GM19025 (cell line): ENCODE results near the gene CPA5.

Experiments
- ATAC-seq: cut with Tn5 transposase; IDR thresholded peaks from one replicate; pipeline ENCODE4 v1.9.1; 2021; ENCODE audit warnings: mild to moderate bottlenecking, low read depth, moderate library complexity; ENCODE audit not compliant: unreplicated experiment

Gene CPA5

DNA sequence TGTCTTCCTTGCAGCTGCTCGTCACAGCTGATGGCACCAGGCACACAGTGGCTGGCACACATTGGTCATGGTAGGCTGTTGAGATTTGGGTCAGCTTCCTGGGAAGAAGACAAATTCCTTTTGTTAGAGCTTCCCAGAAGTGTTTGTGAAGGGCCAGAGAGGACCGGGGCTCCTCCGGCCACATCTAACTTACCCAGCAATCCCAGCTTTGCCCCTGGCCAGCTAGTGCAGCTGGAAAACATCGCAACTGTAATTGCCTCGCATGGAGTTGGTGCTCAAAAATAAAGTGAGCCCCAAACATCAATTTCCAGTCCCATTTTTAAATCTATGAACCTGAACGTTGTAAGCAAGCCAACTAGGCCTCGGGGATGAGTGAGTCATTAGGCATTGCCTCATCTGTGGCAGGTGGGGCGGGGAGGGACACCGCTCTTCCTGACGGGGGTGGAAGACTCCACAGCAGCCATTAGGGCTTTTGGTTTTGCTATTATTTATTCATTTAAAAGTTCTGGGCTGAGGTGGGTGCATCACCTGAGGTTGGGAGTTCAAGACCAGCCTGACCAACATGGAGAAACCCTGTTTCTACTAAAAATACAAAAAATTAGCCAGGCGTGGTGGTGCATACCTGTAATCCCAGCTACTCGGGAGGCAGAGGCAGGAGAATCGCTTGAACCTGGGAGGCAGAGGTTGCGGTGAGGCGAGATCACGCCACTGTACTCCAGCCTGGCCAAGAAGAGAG, 12.4 kb downstream of the CPA5 start:
- no peak for ATAC-seq

- no peak for ATAC-seq
These were observed 13.9 kb downstream of the CPA5 start for GRCh38 chr7:130358471-130358870.

GRCh38 chr7:130359276-130359857, 14.8 kb downstream of the CPA5 start:
- ATAC-seq = no peak

GRCh38 chr7:130360518-130360917, 15.9 kb downstream of the CPA5 start:
- no peak for ATAC-seq

DNA sequence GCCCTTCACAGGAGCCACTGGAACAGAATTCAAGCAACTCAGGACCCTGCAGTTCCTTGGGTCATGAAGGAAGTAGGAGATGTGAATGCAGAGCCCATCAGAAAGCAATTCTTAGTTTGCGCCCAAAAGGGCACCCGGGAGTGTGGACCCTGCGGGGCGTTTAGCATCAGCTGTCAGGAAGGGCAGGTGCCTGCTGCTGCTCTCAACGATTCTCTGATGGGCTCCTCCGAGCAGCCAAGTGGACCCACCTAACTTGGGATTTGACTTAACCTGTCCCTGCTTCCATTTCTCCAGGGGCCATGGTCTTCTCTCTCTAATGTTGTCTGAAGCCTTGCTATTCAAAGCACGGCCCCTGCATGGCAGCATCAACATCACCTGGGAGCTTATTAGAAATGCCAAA, 17.1 kb downstream of the CPA5 start:
- ATAC-seq = no peak

DNA sequence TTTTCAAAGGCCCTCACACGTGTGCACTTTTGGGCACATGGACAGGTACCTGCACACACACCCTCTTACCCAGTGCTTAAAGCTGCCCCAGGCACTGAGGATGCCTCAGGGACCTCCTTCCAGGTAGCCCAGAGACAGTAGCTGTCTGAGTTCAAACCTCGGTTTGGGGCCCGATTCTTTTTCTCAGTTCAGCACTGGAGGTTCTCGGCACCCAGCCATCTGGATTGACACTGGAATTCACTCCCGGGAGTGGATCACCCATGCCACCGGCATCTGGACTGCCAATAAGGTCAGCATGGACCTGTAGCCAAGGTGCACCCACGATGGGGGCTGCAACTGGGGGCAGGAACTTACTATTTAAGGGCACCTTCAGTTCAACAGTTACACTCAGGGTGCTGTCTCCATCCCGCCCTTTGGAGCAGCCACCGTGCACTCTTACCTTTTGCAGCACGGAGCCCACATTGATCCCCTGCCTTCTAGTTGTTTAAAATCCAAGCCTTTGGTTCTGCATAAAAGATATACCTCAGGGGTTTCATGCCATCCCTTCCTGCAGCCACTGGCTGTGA, 17.7 kb downstream of the CPA5 start:
- ATAC-seq = no peak

DNA sequence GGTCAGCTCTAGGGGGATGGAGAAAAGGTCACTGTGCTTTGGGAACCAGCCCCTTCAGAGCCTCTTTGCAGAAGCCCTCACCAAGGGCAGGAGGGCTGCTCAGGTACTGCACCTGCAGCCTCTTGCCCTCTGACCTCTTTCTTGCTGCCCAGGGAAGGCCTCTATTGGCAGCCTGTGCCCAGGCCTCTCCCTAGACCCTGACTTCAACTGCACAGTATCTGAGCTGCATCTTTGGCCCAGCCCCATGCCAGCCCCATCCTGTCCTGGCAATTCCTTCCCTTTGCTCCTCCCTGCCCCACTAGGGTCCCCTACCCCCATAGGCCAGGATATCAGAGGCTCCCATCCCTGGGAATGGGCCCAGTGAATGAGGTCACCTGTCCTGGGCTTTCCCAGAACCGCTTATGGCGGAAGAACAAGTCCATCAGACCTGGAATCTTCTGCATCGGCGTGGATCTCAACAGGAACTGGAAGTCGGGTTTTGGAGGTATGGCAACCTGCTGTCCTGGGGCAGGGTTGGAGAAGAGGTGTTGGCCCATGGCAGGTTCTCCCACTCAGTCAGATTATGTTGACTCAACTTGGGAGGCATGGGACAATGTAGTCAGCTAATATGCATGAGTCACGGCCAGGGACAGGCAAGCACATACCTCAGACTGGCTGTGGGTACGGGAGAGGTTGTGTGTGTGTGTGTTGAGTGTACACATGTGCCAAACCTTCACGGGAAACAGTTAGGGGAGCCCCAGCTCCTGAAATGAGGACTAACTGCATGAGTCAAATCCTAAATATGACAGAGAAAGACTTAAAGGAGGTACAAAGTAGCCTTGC, 18.6 kb downstream of the CPA5 start:
- ATAC-seq = peak; percentile 57

DNA sequence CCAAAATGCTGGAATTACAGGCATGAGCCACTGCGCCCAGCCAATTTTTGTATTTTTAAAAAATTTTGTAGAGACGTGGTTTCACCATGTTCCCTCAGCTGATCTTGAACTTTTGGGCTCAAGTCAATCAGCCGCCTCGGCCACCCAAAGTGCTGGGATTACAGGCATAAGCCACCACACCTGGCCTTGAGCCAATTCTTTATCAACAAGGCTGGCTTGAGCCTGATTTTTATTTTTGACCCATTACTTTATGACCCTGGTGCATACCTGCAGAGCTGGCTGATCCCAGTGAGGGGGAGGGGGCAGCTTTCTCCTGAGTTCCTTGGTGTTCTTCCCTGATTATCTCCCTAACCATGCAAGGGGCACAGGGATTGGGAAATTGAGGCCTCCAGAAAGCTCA, 19.8 kb downstream of the CPA5 start:
- ATAC-seq = no peak

GRCh38 chr7:130365088-130365487, 20.5 kb downstream of the CPA5 start:
- no peak for ATAC-seq

DNA sequence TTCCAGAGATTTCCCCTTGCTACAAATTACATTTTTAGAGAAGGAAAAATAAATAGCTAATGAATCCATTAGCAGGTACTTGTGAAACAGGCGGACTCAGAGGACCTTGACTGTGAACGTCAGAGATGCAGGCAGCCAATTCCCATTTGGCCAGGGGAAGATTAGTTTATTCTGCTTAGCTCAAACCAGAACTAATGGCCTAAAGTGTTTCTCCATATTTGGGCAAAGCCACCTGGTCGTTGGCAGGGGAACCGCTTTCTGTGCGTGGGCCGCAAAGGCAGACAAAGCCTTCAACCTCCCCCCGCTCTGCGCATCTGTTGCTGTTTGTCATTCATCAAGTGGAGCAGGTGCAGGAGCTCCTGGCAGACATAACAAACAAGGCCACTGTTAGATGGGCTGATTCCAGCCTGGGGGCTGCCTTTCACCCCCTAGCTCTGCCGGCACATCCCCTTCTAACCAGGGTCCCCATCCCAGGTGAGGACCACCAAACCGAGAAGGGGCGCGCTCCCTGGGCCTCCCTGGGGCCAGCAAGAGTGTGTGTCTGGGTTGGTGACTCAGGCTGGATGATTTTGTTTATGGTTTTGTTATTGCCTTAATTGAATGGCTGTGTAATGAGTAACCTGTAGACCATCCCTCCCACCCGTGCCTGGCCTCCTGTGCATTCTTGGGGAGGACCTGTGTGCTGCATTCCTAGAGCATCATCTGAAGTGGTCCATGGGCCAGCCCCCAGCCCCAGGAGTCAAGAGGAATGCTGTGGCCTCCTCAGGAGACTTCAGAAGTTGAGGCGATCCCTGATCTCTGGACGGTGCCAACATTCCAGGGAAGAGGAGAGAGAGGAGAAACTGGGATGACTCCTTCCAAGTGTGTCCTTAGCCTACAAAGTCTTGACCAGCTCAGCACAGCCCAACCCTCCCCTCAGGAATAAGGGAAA, 21.2 kb downstream of the CPA5 start:
- ATAC-seq = no peak

- ATAC-seq = no peak
These were observed 21.9 kb downstream of the CPA5 start for GRCh38 chr7:130366564-130366963.

GRCh38 chr7:130367088-130367755, 22.6 kb downstream of the CPA5 start:
- ATAC-seq = no peak

DNA sequence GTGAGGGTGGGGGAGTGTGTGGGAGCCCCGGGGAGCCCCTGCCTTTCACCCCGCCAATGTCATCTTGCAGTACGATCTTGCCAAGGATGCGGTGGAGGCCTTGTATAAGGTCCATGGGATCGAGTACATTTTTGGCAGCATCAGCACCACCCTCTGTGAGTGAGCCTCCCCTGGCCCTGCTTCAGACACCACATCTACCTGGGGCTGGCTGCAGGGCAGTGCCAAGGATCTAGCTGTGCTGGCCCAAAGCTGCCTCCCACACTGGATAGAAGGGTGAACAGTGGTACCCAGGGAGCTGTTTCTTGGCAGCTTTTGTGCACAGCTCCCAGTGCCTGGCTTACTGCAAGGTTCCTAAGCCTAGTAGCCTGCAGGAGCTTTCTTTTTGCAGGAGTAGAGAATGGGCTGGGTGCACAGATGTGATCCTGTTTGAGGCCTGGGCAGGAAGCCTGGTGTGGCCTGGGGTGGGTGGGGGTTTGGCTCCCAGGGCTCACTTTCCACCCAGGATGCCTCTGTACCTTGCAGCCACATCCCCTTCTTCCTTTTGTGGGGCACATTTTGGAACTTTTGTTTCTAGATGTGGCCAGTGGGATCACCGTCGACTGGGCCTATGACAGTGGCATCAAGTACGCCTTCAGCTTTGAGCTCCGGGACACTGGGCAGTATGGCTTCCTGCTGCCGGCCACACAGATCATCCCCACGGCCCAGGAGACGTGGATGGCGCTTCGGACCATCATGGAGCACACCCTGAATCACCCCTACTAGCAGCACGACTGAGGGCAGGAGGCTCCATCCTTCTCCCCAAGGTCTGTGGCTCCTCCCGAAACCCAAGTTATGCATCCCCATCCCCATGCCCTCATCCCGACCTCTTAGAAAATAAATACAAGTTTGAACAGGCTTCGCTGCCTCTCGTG, 23.5 kb downstream of the CPA5 start:
- ATAC-seq = no peak

DNA sequence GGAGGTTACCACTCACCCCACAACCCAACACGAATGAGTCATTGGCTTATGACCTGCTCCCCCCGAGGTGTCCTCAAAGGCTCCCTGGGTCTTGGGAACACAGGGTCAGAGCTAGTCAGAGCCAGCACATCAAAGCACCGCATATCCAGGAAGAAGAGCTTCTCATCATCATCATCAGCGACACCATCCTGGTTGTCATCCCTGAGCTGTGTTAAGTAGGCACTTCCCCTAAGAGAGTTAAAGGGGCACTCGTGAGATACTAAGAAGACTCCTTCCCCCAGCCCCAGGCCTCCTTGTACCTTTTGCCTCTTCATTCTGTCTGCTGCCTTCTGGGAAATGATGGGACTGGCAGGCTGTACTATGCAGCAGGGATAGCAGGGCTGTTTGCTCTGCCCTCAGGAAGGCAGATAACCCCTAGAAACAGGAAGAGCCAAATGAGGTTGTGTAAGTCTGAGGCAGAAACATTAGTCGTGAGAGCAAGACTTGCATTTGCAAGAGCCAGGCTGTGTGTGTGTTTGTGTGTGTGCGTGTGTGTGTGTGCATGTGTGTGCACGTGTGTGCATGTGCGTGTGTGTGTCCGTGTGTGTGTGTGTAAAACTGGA, 24.6 kb downstream of the CPA5 start:
- no peak for ATAC-seq

- ATAC-seq = no peak
These were observed 25.4 kb downstream of the CPA5 start for GRCh38 chr7:130369831-130370550.

DNA sequence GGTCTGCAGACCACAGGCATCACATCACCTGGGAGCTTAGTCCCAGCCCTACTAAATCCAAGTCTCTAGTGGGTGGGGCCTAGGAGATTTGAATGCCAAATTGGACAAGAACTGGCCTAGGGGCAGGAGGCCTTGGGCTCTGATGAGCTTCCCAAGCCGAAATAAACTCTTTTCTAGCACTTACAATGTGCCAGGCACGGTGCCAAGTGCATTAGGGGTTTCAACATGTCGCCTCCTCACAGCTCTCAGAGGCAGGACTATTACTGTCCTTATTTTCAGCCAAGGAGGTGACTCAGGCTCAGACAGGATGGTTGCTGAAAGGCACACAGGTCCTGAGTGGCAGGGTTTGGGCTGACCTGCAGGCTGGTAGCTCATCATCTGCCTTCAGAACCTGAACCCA, 26.4 kb downstream of the CPA5 start:
- no peak for ATAC-seq

DNA sequence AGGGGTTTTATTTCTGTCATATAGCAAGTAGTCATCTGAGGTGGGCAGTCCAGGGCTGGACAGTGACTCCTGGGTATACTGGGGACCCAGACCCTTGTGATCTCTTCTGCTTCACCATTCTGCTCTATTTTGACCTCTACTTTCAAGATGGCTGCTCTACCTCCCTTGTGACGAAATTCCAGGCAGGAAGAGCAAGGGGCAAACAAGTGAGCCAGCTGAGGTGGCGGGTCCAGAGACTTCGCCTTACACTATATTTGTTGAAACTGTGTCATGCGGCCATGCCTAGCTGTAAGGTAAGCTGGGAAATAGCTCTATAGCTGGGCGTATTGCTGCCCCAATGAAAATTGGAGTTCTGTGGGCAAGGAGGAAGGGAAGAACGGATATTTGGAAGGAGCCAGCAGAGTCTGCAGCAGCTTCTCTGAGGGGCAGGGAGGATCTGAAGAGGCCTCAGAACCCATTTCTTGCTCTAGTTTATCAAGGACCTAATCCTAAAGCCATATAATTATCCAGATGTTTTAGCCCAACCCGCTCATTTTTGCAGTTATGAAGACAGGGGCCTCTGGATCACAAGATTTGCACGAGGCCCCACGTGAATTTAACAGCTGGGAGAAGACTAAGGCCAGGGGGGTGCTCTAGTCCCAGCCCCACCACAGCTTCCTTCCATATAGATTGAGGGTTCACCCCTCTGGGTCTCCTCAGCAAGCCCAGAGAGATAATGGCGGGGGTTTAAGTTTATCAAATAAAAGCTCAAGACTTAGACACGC, 28.0 kb downstream of the CPA5 start:
- no peak for ATAC-seq
